IPS-18a (cell line): ENCODE data around the gene TCIRG1.

Source experiments
- H3K27ac ChIP-seq: one replicate; pipeline ENCODE4 v1.5.1; 2013; ENCODE audit warnings: low read length
- H3K27me3 ChIP-seq: one replicate; pipeline ENCODE4 v1.6.1; 2013; ENCODE audit warnings: mild to moderate bottlenecking, low read length; ENCODE audit not compliant: control insufficient read depth, insufficient read depth
- H3K36me3 ChIP-seq: one replicate; pipeline ENCODE4 v1.6.1; 2013; ENCODE audit warnings: low read depth, low read length; ENCODE audit not compliant: control insufficient read depth
- H3K4me1 ChIP-seq: one replicate; pipeline ENCODE4 v1.6.1; 2013; ENCODE audit warnings: low read depth, low read length; ENCODE audit not compliant: control insufficient read depth
- H3K4me3 ChIP-seq: one replicate; pipeline ENCODE4 v1.5.1; 2013; ENCODE audit warnings: low read length
- H3K9ac ChIP-seq: one replicate; pipeline ENCODE4 v1.6.1; 2013; ENCODE audit warnings: mild to moderate bottlenecking, low read length, moderate library complexity
- H3K9me3 ChIP-seq: one replicate; pipeline ENCODE4 v1.6.1; 2013; ENCODE audit warnings: low read depth, low read length; ENCODE audit not compliant: control insufficient read depth

Gene TCIRG1

DNA sequence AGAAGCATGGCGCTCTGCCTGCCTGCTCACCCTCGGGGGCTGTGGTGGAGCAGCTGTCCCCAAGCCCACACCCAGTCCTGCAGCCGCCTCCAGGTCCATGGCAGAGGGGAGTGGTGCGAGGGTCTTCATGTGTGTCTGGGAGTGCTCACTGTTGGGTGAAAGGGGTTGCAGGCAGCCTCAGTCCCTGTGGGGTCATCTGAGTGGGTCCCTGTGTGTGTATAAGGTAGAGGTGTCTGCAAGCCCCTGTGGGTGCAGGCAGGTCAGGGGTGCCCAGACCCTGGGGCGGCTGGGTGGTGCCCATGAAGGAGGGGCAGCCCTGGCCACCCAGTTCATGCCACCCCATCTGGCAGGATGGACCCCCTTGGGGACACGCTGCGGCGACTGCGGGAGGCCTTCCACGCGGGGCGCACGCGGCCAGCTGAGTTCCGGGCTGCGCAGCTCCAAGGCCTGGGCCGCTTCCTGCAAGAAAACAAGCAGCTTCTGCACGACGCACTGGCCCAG is 23.8 kb upstream of the TCIRG1 start:
- no peaks in the 10 kb centered on the region for H3K27me3 ChIP-seq
- no peak overlapping the region for H3K9ac ChIP-seq
- H3K27ac ChIP-seq: no peak overlapping the region
- H3K4me1 ChIP-seq: peaks cover 10% of the 10 kb centered on the region
- no peaks in the 10 kb centered on the region for H3K9me3 ChIP-seq
- H3K36me3 ChIP-seq: no peaks in the 10 kb centered on the region
- no peak overlapping the region for H3K4me3 ChIP-seq

DNA sequence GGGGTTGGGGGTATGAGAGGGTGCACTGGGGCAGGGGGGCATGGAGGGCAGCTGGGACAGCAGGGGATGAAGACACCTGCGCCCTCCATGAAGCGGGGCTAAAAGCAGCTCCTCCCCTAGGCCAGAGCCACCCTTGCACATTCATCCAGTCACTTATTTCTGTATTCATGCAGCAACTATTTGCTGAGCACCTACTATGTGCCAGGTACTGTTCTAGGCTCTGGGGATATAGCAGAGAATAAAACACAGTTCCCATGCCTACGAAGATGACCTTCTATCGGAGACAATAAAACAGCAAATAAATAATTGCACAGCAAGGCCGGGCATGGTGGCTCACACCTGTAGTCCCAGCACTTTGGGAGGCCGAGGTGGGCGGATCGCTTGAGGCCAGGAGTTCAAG is 23.4 kb upstream of the TCIRG1 start:
- H3K4me1 ChIP-seq: peaks cover 6% of the 10 kb centered on the region

DNA sequence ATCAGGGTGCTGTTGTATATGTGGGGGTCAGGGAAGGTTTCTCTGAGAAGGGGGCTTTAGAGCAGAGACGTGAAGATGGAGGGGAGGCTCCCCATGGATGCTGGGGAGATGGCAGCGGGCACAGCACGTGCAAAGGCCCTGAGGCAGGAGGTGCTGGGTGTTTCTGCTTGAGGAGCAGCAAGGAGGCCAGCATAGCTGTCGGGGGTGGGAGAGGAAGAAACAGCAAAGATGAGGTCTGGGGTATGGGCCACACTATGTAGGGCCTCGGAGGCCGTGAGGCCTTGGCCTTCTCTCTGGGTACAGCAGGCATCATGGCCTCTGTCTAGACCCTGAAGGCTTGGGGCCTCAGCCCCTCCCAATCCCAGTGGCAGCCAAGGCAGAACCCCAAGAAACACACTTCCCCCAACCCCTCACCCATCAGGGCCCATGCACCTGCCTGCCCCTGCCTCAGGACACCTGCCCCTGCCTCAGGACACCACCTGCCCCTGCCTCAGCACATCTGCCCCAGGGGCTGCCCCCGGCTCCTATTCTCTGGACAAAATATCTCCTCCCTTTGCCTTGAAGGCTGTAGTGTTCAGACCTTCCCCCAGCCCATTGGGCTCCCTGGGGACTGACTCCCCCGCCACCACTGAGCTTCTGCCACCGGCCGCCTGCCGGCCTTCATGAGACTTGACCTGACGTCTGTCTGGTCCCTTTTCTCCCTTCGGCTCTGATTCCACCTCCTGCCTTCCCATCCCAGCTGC is 22.5 kb upstream of the TCIRG1 start:
- H3K9me3 ChIP-seq: no peaks in the 10 kb centered on the region
- H3K4me1 ChIP-seq: no peaks in the 10 kb centered on the region
- no peaks in the 10 kb centered on the region for H3K27me3 ChIP-seq
- no peak overlapping the region for H3K9ac ChIP-seq
- H3K27ac ChIP-seq: no peak overlapping the region
- no peak overlapping the region for H3K4me3 ChIP-seq
- no peaks in the 10 kb centered on the region for H3K36me3 ChIP-seq

More for the DNA sequence above, 23.4 kb upstream of the TCIRG1 start:
- Histone ChIP-seq H3K9me3 (no peaks in the 10 kb centered on the region), H3K27me3 (no peaks in the 10 kb centered on the region), H3K36me3 (no peaks in the 10 kb centered on the region), H3K27ac (no peak overlapping the region), H3K4me3 (no peak overlapping the region), H3K9ac (no peak overlapping the region)

DNA sequence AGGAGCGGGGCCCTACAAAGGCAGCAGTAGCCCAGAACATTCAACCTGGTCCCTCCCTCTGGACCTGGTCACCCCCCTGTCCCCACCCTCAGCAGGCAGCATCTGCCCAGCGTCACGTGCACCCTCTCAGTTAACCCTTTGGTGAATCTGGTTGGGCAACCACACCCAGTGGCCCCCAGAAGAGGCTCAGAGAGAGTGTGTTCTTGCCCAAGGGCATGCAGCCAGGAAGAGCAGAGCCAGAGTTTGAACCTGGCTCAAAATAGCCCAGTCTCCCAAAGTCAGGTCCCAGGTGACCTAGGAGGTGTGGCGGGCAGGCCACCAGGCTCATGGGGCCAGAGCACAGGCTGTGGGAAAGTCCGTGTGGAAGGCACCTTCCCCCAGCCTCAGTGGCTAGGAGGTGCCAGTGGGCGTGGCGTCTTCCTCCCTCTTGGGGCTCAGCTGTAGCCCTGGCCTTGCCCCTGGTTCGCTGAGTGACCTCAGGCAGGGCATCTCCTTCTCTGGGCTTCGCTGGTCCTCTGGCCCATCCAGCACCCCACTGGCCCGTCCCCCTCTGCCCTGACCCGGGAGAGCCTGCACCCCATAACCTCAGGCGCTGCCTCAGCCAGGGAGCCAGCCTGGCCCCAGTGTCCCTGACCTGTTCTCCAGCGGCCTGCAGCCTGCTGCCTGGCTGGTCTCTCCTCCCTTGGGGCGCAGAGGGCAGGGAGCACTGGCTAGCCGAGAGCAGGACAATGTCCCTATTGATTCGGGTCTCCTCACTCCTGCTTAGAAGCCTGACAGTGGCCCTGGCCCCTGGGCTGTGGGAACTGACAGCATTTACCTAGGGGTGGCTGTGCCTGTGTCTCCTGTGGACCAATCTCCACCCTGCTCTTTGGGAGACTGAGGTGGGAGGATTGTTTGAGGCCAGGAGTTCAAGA is 21.7 kb upstream of the TCIRG1 start:
- H3K4me3 ChIP-seq: no peak overlapping the region
- no peak overlapping the region for H3K27ac ChIP-seq
- H3K9me3 ChIP-seq: no peaks in the 10 kb centered on the region
- H3K9ac ChIP-seq: no peak overlapping the region
- no peaks in the 10 kb centered on the region for H3K36me3 ChIP-seq
- no peaks in the 10 kb centered on the region for H3K27me3 ChIP-seq
- H3K4me1 ChIP-seq: no peaks in the 10 kb centered on the region

DNA sequence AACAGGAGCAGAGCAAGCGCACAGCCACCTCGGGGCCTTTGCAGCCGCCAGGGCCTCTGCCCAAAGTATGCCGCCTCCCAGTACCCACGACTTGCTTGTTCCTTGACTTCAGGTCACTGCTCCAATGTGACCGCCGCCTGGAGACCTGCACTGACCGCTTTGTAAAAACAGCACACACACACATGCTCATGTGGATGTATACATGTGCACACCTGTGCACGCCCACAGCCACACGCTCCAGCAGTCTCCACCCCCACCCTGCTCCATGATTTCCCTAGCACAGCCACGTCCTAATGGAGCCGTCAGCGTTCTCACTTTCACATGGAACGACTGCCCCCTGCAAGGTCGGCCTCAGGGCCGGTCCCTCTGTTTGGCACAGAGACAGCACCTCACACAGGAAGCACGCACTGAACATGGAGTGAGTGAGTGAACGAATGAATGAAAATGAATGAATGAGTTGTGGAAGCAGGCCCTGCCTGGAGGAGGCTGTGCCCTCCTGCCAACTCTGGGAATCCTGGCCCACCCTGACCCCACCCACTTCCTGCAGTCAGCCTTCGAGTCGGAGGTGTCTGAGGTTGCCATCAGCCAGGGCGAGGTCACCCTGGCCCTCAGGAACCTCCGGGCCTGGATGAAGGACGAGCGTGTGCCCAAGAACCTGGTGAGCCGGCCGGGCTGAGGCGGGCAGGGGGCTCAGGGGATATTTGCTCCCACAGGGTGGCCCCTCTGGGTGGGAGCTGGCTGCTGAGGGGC is 20.7 kb upstream of the TCIRG1 start:
- Histone ChIP-seq H3K9ac (no peak overlapping the region), H3K9me3 (no peaks in the 10 kb centered on the region), H3K27ac (no peak overlapping the region), H3K27me3 (no peaks in the 10 kb centered on the region), H3K36me3 (no peaks in the 10 kb centered on the region), H3K4me3 (no peak overlapping the region), H3K4me1 (no peaks in the 10 kb centered on the region)

DNA sequence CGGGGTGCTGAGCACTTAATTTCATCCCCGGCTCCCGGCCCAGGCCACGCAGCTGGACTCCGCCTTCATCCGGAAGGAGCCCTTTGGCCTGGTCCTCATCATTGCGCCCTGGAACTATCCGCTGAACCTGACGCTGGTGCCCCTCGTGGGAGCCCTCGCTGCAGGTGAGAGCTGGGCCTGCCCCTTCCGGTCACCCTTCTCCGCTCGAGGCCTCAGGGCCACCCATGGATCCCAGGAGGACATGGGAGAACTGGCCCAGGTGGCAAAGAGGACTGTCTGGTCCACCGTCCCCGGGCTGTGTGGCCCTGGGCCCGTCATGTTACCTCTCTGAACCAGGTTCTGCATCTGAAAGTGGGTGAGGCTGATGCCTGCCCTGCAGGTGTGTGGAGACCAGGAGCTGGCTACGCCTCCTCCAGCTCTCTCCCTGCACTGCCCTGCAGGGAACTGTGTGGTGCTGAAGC is 20.1 kb upstream of the TCIRG1 start:
- Histone ChIP-seq H3K4me3 (no peak overlapping the region), H3K27ac (no peak overlapping the region), H3K36me3 (no peaks in the 10 kb centered on the region), H3K9ac (no peak overlapping the region), H3K9me3 (no peaks in the 10 kb centered on the region), H3K4me1 (no peaks in the 10 kb centered on the region), H3K27me3 (no peaks in the 10 kb centered on the region)

DNA sequence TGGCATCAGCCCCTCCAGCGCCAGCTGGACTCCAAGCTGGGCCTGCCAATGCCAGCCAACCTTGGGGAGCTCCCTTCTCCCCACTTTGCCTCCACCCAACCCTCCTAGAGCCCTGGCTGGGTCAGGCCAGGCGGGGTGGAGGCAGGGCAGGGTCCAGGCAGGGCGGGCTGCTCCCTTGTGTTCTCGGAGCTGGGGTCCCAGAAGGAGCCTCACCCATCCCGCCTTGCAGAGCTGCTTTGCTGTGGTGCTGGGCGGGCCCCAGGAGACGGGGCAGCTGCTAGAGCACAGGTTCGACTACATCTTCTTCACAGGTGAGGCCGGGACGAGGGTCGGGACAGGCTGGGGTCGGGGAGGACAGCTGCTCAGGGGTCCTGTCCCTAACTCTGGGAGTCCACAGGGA is 19.3 kb upstream of the TCIRG1 start:
- Histone ChIP-seq H3K4me3 (no peak overlapping the region), H3K27me3 (no peaks in the 10 kb centered on the region), H3K27ac (no peak overlapping the region), H3K9ac (no peak overlapping the region), H3K4me1 (no peaks in the 10 kb centered on the region), H3K9me3 (no peaks in the 10 kb centered on the region), H3K36me3 (no peaks in the 10 kb centered on the region)

DNA sequence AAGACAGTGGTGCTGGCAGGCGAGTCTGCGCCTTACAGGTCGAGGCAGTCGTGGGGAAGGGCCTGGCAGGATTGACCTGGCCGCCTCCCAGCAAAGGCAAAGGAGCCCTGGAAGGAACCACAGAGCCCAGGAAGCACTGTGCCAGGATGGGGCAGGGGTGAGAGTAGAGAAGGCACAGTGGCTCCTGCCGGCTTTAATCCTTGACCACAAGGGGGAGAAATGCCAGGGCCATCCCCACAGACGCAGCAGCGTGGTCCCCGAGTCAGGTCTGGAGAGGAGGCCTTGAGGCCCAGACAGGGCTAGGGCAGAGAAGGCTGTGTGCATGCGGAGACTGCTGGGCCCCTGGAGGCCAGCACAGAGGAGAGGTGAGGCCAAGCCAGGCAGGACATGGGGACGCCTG is 18.2 kb upstream of the TCIRG1 start:
- Histone ChIP-seq H3K9ac (no peak overlapping the region), H3K27ac (no peak overlapping the region), H3K4me1 (no peaks in the 10 kb centered on the region)

DNA sequence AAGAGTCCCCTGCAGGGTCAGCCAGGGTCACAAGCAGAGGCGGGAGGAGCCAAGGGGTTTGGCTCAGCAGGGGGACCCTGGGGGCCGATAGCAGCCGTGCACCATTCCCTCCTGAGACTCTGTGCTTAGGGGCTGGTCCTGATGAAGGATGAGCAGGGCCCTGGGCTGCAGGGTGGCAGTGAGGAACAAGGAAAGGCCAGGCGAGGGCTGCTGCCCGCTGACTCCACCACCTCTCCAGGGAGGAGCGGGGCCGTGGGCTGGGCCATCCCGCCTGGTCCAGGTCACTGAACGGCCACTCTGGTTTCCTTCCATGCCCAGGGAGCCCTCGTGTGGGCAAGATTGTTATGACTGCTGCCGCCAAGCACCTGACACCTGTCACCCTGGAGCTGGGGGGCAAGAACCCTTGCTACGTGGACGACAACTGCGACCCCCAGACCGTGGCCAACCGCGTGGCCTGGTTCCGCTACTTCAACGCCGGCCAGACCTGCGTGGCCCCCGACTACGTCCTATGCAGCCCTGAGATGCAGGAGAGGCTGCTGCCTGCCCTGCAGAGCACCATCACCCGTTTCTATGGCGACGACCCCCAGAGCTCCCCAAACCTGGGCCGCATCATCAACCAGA is 17.5 kb upstream of the TCIRG1 start:
- Histone ChIP-seq H3K9ac (no peak overlapping the region), H3K27ac (no peak overlapping the region), H3K36me3 (no peaks in the 10 kb centered on the region), H3K4me3 (no peak overlapping the region), H3K27me3 (no peaks in the 10 kb centered on the region), H3K4me1 (no peaks in the 10 kb centered on the region), H3K9me3 (no peaks in the 10 kb centered on the region)

More for the DNA sequence above, 18.2 kb upstream of the TCIRG1 start:
- Histone ChIP-seq H3K9me3 (no peaks in the 10 kb centered on the region), H3K27me3 (no peaks in the 10 kb centered on the region), H3K4me3 (no peak overlapping the region), H3K36me3 (no peaks in the 10 kb centered on the region)

DNA sequence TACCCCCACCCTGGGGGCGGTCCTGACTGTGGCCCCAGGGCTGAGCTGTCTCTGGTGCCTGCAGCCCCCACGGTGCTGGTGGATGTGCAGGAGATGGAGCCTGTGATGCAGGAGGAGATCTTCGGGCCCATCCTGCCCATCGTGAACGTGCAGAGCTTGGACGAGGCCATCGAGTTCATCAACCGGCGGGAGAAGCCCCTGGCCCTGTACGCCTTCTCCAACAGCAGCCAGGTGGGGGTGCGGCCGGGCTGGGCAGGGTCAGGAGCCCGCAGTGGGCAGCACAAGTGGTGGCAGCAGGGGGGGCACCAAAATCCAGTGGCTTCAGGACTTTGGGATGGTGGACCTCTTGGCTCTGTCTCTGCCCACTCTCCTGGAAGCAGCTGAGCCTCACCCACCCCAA is 16.3 kb upstream of the TCIRG1 start:
- H3K27me3 ChIP-seq: no peaks in the 10 kb centered on the region
- H3K9me3 ChIP-seq: no peaks in the 10 kb centered on the region
- no peak overlapping the region for H3K4me3 ChIP-seq
- H3K36me3 ChIP-seq: no peaks in the 10 kb centered on the region
- H3K9ac ChIP-seq: no peak overlapping the region
- H3K27ac ChIP-seq: no peak overlapping the region
- no peaks in the 10 kb centered on the region for H3K4me1 ChIP-seq

DNA sequence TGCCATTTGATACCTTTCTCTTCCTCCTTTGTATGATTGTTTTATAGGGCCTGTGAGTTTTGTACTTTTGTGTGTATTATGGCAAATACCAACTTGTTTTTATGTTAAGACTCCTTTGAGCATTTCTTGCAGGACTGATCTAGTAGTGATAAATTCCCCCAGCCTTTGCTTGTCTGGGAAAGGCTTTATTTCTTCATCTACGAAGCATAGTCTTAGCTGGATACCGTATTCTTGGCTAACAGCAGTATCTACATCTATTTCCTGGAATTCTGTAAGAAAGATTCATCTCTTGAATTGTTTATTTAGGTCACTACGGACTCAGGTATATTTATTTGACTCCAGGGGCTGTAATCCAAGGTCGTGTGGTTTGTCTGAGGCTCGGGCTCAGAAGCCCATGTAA is 14.3 kb upstream of the TCIRG1 start:
- H3K27me3 ChIP-seq: no peaks in the 10 kb centered on the region
- H3K4me3 ChIP-seq: no peak overlapping the region
- no peaks in the 10 kb centered on the region for H3K9me3 ChIP-seq
- no peaks in the 10 kb centered on the region for H3K36me3 ChIP-seq
- no peak overlapping the region for H3K9ac ChIP-seq
- H3K27ac ChIP-seq: no peak overlapping the region
- peaks cover 1% of the 10 kb centered on the region for H3K4me1 ChIP-seq
